Thoracic aorta (tissue), 2 donors: ENCODE data around the gene F11R. TPM values are rescaled to one million over a fixed set of nuclear protein-coding genes. Genes with fewer than 3 reads are reported as not detected.
"Not testable (repeated sequence)": the region's sequence is repeated elsewhere in the genome, so short reads cannot be mapped to it uniquely, and the experiment has no call there.

Source experiments
- ATAC-seq: fragments of 150-250 bp; one replicate; pipeline ENCODE4 v1.8.0; 2017; ENCODE audit warnings: low read depth; ENCODE audit not compliant: insufficient number of reproducible peaks, low FRiP score
- DNase-seq: peaks from one replicate; pipeline ENCODE4 v3.0.0-alpha.2; 2020; ENCODE audit warnings: low spot score
- H3K27ac ChIP-seq, 2 donors: fragments of 200-600 bp; sonication (generic); 1 replicate in 1 of 2; 2 replicates in 1 of 2; pipeline ENCODE4 v1.5.1; 2016; ENCODE audit warnings: mild to moderate bottlenecking in 2 of 2, moderate library complexity in 2 of 2
- H3K27me3 ChIP-seq: fragments of 200-600 bp; sonication (generic); replicated peaks from 2 replicates; pipeline ENCODE4 v1.6.0; 2016; ENCODE audit warnings: mild to moderate bottlenecking; ENCODE audit not compliant: insufficient read depth
- H3K36me3 ChIP-seq: fragments of 200-600 bp; sonication (generic); one replicate; pipeline ENCODE4 v1.5.1; 2016
- H3K4me1 ChIP-seq, 2 donors: fragments of 200-600 bp; sonication (generic); 1 replicate in 1 of 2; 2 replicates in 1 of 2; pipeline versions ENCODE4 v1.5.1 to v1.6.0; 2016; ENCODE audit warnings: low read depth in 2 of 2, mild to moderate bottlenecking in 1 of 2; ENCODE audit not compliant: control insufficient read depth in 1 of 2
- H3K4me3 ChIP-seq: fragments of 200-600 bp; sonication (generic); 2 replicates; pipeline ENCODE4 v1.5.1; 2016; ENCODE audit warnings: mild to moderate bottlenecking
- H3K9me3 ChIP-seq: fragments of 200-600 bp; sonication (generic); 2 replicates; pipeline ENCODE4 v1.5.1; 2016
- CTCF ChIP-seq: fragments of 200-600 bp; sonication (generic); IDR thresholded peaks from one replicate; pipeline ENCODE4 v1.5.1; 2019; ENCODE audit warnings: antibody characterized with exemption
- total RNA-seq, 2 donors: library from RNA; depleted of rRNA; stranded (reverse); fragments of >200 nt; gene quantifications; one replicate each; pipeline versions ENCODE4 v1.1.0 to v1.2.3, GENCODE V29; 2016

The F11R gene
- total RNA-seq, 2 donors from 2014 or later, result 19.1 to 20.7 TPM

GRCh38 chr1:161017756-161018630 is 3.0 kb downstream of the F11R start:
- Histone ChIP-seq H3K9me3 (no peaks in the 10 kb centered on the region), H3K27me3 (no peaks in the 10 kb centered on the region), H3K4me1 (peaks cover 5 to 16% of the 10 kb centered on the region in 2 donors), H3K36me3 (no peaks in the 10 kb centered on the region), H3K27ac (no peak overlapping the region), H3K4me3 (no peak overlapping the region)
- TF ChIP-seq CTCF, result no peak
- ATAC-seq (no peak), DNase-seq (no peak)

GRCh38 chr1:161017181-161017580 is 3.8 kb downstream of the F11R start:
- peaks cover 5 to 16% of the 10 kb centered on the region in 2 donors for H3K4me1 ChIP-seq
- not testable (repeated sequence) for H3K9me3 ChIP-seq, H3K4me3 ChIP-seq, H3K27me3 ChIP-seq, ATAC-seq, DNase-seq, H3K27ac ChIP-seq, H3K36me3 ChIP-seq

GRCh38 chr1:161016683-161017082 is 4.3 kb downstream of the F11R start:
- peaks cover 2 to 14% of the 10 kb centered on the region in 2 donors for H3K4me1 ChIP-seq
- ATAC-seq, H3K36me3 ChIP-seq, H3K27ac ChIP-seq, H3K4me3 ChIP-seq, DNase-seq, H3K9me3 ChIP-seq, H3K27me3 ChIP-seq: not testable (repeated sequence)

- no peaks in the 10 kb centered on the region for H3K9me3 ChIP-seq
- H3K4me3 ChIP-seq, result peak overlapping the region; percentile 28
- DNase-seq (peak; percentile 52), ATAC-seq (peak; percentile 43)
- no peak for TF ChIP-seq CTCF
- H3K27ac ChIP-seq, result peak overlapping the region; percentile 37 to 59
- H3K36me3 ChIP-seq, result no peaks in the 10 kb centered on the region
- no peaks in the 10 kb centered on the region for H3K4me1 ChIP-seq
- H3K27me3 ChIP-seq, result no peaks in the 10 kb centered on the region
Observed at GRCh38 chr1:161013488-161014230, 7.3 kb downstream of the F11R start.

GRCh38 chr1:161013131-161013487 is 7.8 kb downstream of the F11R start:
- ATAC-seq, result no peak
- Histone ChIP-seq H3K27ac (peak overlapping the region; percentile 37 to 59), H3K4me1 (no peaks in the 10 kb centered on the region), H3K4me3 (peak overlapping the region; percentile 28), H3K27me3 (no peaks in the 10 kb centered on the region), H3K36me3 (no peaks in the 10 kb centered on the region), H3K9me3 (no peaks in the 10 kb centered on the region)
- DNase-seq, result no peak
- TF ChIP-seq CTCF, result no peak

- DNase-seq, result no peak
- no peak for ATAC-seq
- Histone ChIP-seq H3K4me1 (no peaks in the 10 kb centered on the region), H3K27ac (peak overlapping the region in 1 of 2 donors; percentile 38), H3K27me3 (no peaks in the 10 kb centered on the region), H3K9me3 (no peaks in the 10 kb centered on the region), H3K4me3 (no peak overlapping the region), H3K36me3 (no peaks in the 10 kb centered on the region)
- no peak for TF ChIP-seq CTCF
Observed at GRCh38 chr1:161012420-161012819, 8.5 kb downstream of the F11R start.
